Urinary bladder (tissue), 4 donors: ENCODE data around the gene PRAMEF15. TPM values are rescaled to one million over a fixed set of nuclear protein-coding genes. Genes with fewer than 3 reads are reported as not detected.
"Not testable (repeated sequence)": the region's sequence is repeated elsewhere in the genome, so short reads cannot be mapped to it uniquely, and the experiment has no call there.

ENCODE experiments used
- DNase-seq: peaks from one replicate; pipeline ENCODE4 v3.0.0-alpha.2; 2015; ENCODE audit errors: extremely low spot score
- H3K27ac ChIP-seq: one replicate; pipeline ENCODE4 v1.5.1; 2013; ENCODE audit warnings: low read depth, mild to moderate bottlenecking, moderate library complexity
- H3K36me3 ChIP-seq: one replicate; pipeline ENCODE4 v1.6.1; 2013; ENCODE audit warnings: mild to moderate bottlenecking, moderate library complexity; ENCODE audit not compliant: insufficient read depth
- H3K4me1 ChIP-seq: one replicate; pipeline ENCODE4 v1.6.1; 2013; ENCODE audit warnings: mild to moderate bottlenecking, moderate library complexity; ENCODE audit not compliant: insufficient read depth
- H3K4me3 ChIP-seq: one replicate; pipeline ENCODE4 v1.5.1; 2013; ENCODE audit warnings: low read depth, low read length
- WGBS: extraction: QIAGEN DNeasy Blood & Tissue Kit; methylation state at CpG from one replicate; pipeline ENCODE4 v1.1.7; 2013; 5-methylcytosine and 5-hydroxymethylcytosine counted together
- polyA plus RNA-seq: library from polyadenylated mRNA; stranded (reverse); fragments of 200-250 nt; gene quantifications from one replicate; pipeline ENCODE4 v1.2.3, GENCODE V29; 2013
- small RNA-seq: library from RNA; depleted of rRNA; stranded (forward); fragments of <200 nt; gene quantifications from one replicate; pipeline ENCODE3, GENCODE V24; 2014
- total RNA-seq: library from RNA; depleted of rRNA; stranded (reverse); fragments of >200 nt; gene quantifications from one replicate; pipeline ENCODE4 v1.2.3, GENCODE V29; 2014
- donor health status: healthy with polysubstance abuse.
- donor health status: healthy.

The PRAMEF15 gene
- total and polyA plus RNA-seq, 2 donors = not detected

DNA sequence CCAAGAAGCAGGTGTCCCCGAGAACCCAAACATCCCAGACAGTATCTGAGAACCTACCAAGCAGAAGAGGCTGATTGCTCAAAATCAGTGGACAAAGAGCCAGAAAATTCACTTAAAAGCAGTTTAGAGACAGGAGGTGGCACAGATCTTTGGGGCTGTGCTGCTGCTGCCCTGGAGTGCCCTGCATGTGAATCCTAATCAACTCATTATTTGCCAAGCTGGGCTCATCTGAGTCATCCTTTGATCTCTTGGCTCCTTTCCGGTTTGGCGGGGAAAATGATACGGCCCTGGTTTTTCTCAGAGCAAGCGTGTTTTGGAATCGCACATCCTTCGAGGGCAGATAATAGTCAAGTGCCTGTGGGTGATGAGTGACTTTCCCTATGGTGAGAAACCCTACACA, 47.0 kb downstream of the PRAMEF15 start:
- not testable (repeated sequence) for H3K4me1 ChIP-seq, H3K4me3 ChIP-seq
- WGBS = 100% methylated on average over 1 of the region's 7 CpGs

DNA sequence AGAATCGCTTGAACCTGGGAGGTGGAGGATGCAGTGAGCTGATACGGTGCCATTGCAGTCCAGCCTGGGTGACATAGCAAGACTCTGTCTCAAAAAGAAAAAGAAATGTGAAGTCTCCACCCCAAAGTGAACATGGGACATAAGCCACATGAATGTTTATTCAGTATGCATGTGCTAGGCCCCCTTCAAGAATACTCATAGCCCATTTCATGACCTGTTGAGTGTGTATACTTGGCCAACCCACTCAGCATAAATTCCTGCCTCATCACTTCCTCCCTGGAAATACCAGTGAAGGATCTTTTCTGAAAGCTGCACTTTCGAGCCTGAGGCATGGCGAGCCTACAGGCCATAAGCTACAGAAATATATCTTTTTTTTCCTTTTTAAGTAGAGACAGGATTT, 49.5 kb downstream of the PRAMEF15 start:
- not testable (repeated sequence) for DNase-seq, H3K36me3 ChIP-seq, H3K4me1 ChIP-seq, H3K27ac ChIP-seq, H3K4me3 ChIP-seq
- 82% methylated on average over 2 of the region's 4 CpGs for WGBS

More for the DNA sequence above, 47.0 kb downstream of the PRAMEF15 start:
- not testable (repeated sequence) for H3K36me3 ChIP-seq, H3K27ac ChIP-seq, DNase-seq

- 91% methylated on average over 3 of the region's 3 CpGs for WGBS
- not testable (repeated sequence) for H3K4me3 ChIP-seq, H3K27ac ChIP-seq, DNase-seq, H3K36me3 ChIP-seq, H3K4me1 ChIP-seq
Measured at GRCh38 chr1:13366536-13366935, 51.2 kb downstream of the PRAMEF15 start.

DNA sequence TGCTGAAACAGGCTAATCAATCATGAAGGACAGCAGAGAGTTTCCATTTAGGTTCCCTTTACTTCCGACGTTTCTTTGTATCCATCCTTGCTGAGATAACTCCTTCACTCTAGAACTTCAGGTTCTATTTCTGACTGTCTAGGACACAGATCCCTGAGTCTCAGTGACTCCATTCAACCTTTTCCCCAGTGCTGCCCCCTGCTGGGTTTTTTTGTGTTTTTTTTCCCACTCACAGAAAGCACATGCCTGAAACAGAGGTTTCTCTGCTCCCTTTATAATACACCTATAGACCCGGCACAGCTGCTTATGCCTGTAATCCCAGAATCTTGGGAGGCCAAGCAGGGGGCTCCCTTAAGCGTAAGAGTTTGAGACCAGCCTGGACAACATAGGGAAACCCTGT, 53.2 kb downstream of the PRAMEF15 start:
- H3K4me1 ChIP-seq, H3K36me3 ChIP-seq, H3K4me3 ChIP-seq, H3K27ac ChIP-seq, DNase-seq: not testable (repeated sequence)
- WGBS = 75% methylated on average over 3 of the region's 4 CpGs

Small RNAs within 50 kb of the gene (small RNA-seq; reads per million reads assigned to genes)
- gene RNU6-771P = not detected

Other genes starting within 250 kb of the PRAMEF15 start
- gene PRAMEF25, start 244.8 kb upstream of the PRAMEF15 start, total RNA-seq = not detected
- gene PRAMEF25, start 244.8 kb upstream of the PRAMEF15 start, polyA plus RNA-seq = not detected
- gene HNRNPCL2, start 198.7 kb upstream of the PRAMEF15 start, total RNA-seq = not detected
- not detected for gene HNRNPCL2, start 198.7 kb upstream of the PRAMEF15 start, polyA plus RNA-seq
- not detected for gene PRAMEF26, start 159.6 kb upstream of the PRAMEF15 start, total RNA-seq
- not detected for gene PRAMEF26, start 159.6 kb upstream of the PRAMEF15 start, polyA plus RNA-seq
- gene HNRNPCL4, start 149.9 kb upstream of the PRAMEF15 start, total RNA-seq = not detected
- not detected for gene HNRNPCL4, start 149.9 kb upstream of the PRAMEF15 start, polyA plus RNA-seq
- not detected for gene PRAMEF9, start 143.7 kb upstream of the PRAMEF15 start, total RNA-seq
- not detected for gene PRAMEF9, start 143.7 kb upstream of the PRAMEF15 start, polyA plus RNA-seq
- gene PRAMEF13, start 114.2 kb upstream of the PRAMEF15 start, total RNA-seq = not detected
- gene PRAMEF13, start 114.2 kb upstream of the PRAMEF15 start, polyA plus RNA-seq = not detected
- not detected for gene PRAMEF18, start 89.4 kb upstream of the PRAMEF15 start, total RNA-seq
- not detected for gene PRAMEF18, start 89.4 kb upstream of the PRAMEF15 start, polyA plus RNA-seq
- gene PRAMEF5, start 61.4 kb upstream of the PRAMEF15 start, total RNA-seq = not detected
- not detected for gene PRAMEF5, start 61.4 kb upstream of the PRAMEF15 start, polyA plus RNA-seq
- not detected for gene PRAMEF8, start 30.4 kb upstream of the PRAMEF15 start, total RNA-seq
- not detected for gene PRAMEF8, start 30.4 kb upstream of the PRAMEF15 start, polyA plus RNA-seq
- gene PRAMEF33, start 12.0 kb upstream of the PRAMEF15 start, total RNA-seq = not detected
- gene PRAMEF33, start 12.0 kb upstream of the PRAMEF15 start, polyA plus RNA-seq = not detected
- gene PRAMEF14, start 31.6 kb downstream of the PRAMEF15 start, total RNA-seq = not detected
- not detected for gene PRAMEF14, start 31.6 kb downstream of the PRAMEF15 start, polyA plus RNA-seq
- gene PRAMEF19, start 56.4 kb downstream of the PRAMEF15 start, total RNA-seq = not detected
- gene PRAMEF19, start 56.4 kb downstream of the PRAMEF15 start, polyA plus RNA-seq = not detected
- not detected for gene PRAMEF17, start 74.1 kb downstream of the PRAMEF15 start, total RNA-seq
- not detected for gene PRAMEF17, start 74.1 kb downstream of the PRAMEF15 start, polyA plus RNA-seq
- gene PRAMEF20, start 94.9 kb downstream of the PRAMEF15 start, total RNA-seq = not detected
- gene PRAMEF20, start 94.9 kb downstream of the PRAMEF15 start, polyA plus RNA-seq = not detected
- 0.53 TPM for gene LRRC38, start 198.4 kb downstream of the PRAMEF15 start, total RNA-seq
- 0.98 TPM for gene LRRC38, start 198.4 kb downstream of the PRAMEF15 start, polyA plus RNA-seq